Thymus (tissue), 11 donors: Measurements from ENCODE around the gene UBE2V1. TPM values are rescaled to one million over a fixed set of nuclear protein-coding genes. Genes with fewer than 3 reads are reported as not detected.

Experiments used
- DNase-seq, 9 donors: peaks; one replicate each; pipeline ENCODE4 v3.0.0-alpha.2; 2013; ENCODE audit warnings: low spot score in 9 of 9, low read depth in 6 of 9, missing footprints in 1 of 9
- H3K27ac ChIP-seq, 2 donors: one replicate each; pipeline ENCODE4 v1.5.1; 2013; ENCODE audit warnings: control low read depth in 1 of 2, low read depth in 1 of 2, low read length in 1 of 2, mild to moderate bottlenecking in 1 of 2, moderate library complexity in 1 of 2
- H3K27me3 ChIP-seq, 2 donors: one replicate each; pipeline ENCODE4 v1.5.1; 2013; ENCODE audit warnings: low read length in 1 of 2; ENCODE audit not compliant: control insufficient read depth in 2 of 2, insufficient read depth in 1 of 2
- H3K36me3 ChIP-seq, 2 donors: one replicate each; pipeline ENCODE4 v1.5.1; 2013; ENCODE audit warnings: low read length in 1 of 2, mild to moderate bottlenecking in 1 of 2, moderate library complexity in 1 of 2; ENCODE audit not compliant: control insufficient read depth in 2 of 2, insufficient read depth in 2 of 2
- H3K4me1 ChIP-seq, 2 donors: one replicate each; pipeline ENCODE4 v1.5.1; 2013; ENCODE audit warnings: low read length in 2 of 2; ENCODE audit not compliant: control insufficient read depth in 2 of 2, insufficient read depth in 2 of 2
- H3K4me3 ChIP-seq, 2 donors: one replicate each; pipeline ENCODE4 v1.5.1; 2013; ENCODE audit warnings: low read length in 2 of 2, control low read depth in 1 of 2, mild to moderate bottlenecking in 1 of 2
- H3K9me3 ChIP-seq, 2 donors: one replicate each; pipeline ENCODE4 v1.5.1; 2013; ENCODE audit warnings: low read length in 1 of 2, mild to moderate bottlenecking in 1 of 2; ENCODE audit not compliant: control insufficient read depth in 2 of 2, insufficient read depth in 1 of 2
- WGBS: extraction: QIAGEN DNeasy Blood & Tissue Kit; methylation state at CpG from one replicate; pipeline ENCODE4 v1.1.7; 2013; 5-methylcytosine and 5-hydroxymethylcytosine counted together
- polyA plus RNA-seq: library from polyadenylated mRNA; stranded (reverse); fragments of 200-250 nt; gene quantifications from one replicate; pipeline ENCODE4 v1.2.3, GENCODE V29; 2013
- total RNA-seq: library from RNA; stranded (reverse); fragments of 120-200 nt; gene quantifications from one replicate; pipeline ENCODE4 v1.2.4, GENCODE V29; 2013
- donor health status: healthy.

The UBE2V1 gene
- total and polyA plus RNA-seq, 2 donors = 33.8 to 81.3 TPM

DNA sequence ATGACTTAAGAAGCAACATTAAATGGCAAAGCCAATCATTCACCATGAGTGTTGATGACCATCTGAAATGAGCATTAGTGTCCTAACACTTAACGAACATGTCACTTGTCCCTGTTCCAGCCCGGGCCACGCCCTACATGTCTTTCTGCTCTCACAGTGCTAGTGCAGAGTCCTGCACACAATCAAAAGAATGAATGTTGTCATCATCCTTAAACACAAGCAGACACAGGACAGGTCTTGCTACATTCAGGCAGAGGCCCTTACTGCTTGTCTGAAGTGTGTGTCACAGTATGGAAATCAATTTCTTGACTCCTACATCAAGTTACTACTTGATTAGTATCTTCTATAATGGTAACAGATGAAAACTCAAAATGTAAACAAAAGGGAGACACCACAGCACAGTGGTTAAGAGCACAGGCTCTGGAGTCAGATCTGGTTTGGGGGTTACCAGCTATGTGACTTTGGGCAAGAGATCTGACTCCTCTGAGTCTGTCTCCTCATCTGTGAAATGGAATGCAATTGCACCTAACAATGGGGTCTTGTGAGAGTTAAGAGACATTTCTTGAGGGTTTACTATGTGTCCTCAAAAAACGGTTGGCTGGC lies 17.4 kb downstream of the UBE2V1 start:
- no peak for DNase-seq
- Histone ChIP-seq H3K9me3 (no peaks in the 10 kb centered on the region), H3K27me3 (no peaks in the 10 kb centered on the region), H3K4me3 (no peak overlapping the region), H3K4me1 (no peaks in the 10 kb centered on the region), H3K27ac (no peak overlapping the region), H3K36me3 (peaks cover 25 to 58% of the 10 kb centered on the region in 2 donors)
- WGBS = 96% methylated on average over 4 of the region's 4 CpGs

DNA sequence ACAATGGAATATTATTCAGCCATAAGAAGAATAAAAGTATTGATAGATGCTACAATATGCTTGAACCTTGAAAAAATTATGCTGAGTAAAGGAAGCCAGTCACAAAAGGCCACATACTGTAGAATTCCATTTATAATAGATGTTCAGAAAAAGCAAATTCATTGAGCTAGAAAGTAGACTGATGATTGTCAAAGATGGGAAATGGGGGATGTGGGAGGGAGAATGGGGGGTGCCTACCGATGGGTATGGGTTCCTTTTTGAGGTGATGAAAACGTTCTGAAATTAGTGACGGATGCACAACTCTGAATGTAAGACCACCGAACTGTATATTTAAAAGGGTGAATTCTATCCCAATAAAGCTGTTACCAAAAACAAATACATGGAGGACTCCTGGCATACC lies 18.4 kb downstream of the UBE2V1 start:
- DNase-seq = no peak
- Histone ChIP-seq H3K27me3 (no peaks in the 10 kb centered on the region), H3K9me3 (no peaks in the 10 kb centered on the region), H3K4me3 (no peak overlapping the region), H3K36me3 (peaks cover 27 to 59% of the 10 kb centered on the region in 2 donors), H3K27ac (no peak overlapping the region), H3K4me1 (no peaks in the 10 kb centered on the region)
- 98% methylated on average over 4 of the region's 4 CpGs for WGBS

DNA sequence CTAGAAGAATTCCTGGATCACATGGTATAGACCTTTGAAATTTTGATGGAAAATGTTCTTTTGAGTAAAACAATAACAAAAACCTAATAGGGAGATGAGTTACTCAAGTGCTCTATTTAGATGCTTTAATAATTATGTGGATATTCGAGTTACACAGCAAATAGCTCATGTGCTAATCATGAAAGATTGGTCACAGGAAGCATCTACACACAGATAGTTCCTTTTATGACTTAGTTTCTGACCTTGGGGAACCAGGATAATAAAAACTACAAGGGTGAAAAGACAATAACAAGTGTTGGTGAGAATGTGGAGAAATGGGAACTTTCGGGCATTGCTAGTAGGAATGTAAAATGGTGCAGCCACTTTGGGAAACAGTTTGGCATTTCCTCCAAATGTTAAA lies 19.7 kb downstream of the UBE2V1 start:
- Histone ChIP-seq H3K27me3 (no peaks in the 10 kb centered on the region), H3K4me3 (no peak overlapping the region), H3K4me1 (no peaks in the 10 kb centered on the region), H3K36me3 (peaks cover 31 to 52% of the 10 kb centered on the region in 2 donors), H3K9me3 (no peaks in the 10 kb centered on the region), H3K27ac (no peak overlapping the region)
- 99% methylated on average over 2 of the region's 2 CpGs for WGBS
- no peak for DNase-seq

DNA sequence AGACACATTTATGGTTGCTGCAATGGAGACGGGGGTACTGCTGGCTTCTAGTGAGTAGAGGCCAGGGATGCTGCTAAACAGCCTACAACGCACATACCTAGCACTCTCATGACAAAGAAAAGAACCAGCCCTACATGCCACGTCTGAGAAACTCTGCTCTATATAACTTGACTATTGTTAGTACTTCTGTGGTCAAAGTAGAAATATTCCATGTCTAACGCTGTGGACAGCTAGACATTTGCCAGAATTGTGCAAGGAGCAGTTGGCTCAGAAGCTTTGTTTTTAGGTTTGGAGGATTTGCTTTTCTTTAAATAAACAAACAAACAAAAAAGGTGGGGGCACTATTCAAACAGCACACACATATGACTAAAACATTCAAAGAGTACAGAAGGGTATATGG lies 20.5 kb downstream of the UBE2V1 start:
- no peaks in the 10 kb centered on the region for H3K4me1 ChIP-seq
- DNase-seq = no peak
- H3K9me3 ChIP-seq = no peaks in the 10 kb centered on the region
- H3K27ac ChIP-seq = no peak overlapping the region
- WGBS = 96% methylated on average over 4 of the region's 4 CpGs
- H3K4me3 ChIP-seq = no peak overlapping the region
- H3K36me3 ChIP-seq = peaks cover 30 to 49% of the 10 kb centered on the region in 2 donors
- no peaks in the 10 kb centered on the region for H3K27me3 ChIP-seq

DNA sequence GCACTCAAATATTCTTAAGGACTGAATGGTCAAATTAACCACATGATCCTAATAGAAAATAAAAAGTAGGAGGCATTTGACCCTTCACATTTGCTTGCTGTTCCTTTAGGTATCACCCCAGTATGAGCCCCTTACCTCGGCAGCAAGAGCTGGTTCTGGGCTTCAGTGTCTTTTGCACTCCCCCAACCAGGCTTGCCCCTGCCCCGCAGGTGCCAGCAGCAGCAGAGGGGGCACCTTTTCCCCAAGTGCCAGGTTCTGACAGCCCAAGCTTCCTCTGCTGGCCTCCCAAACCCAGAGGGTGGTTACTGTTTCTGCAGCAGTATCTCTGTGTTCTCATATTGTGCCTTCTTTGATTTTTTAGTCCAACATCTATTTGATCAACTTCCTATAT lies 23.2 kb downstream of the UBE2V1 start:
- no peaks in the 10 kb centered on the region for H3K9me3 ChIP-seq
- H3K27me3 ChIP-seq = no peaks in the 10 kb centered on the region
- no peak overlapping the region for H3K4me3 ChIP-seq
- no peak for DNase-seq
- no peak overlapping the region for H3K27ac ChIP-seq
- peaks cover 21 to 29% of the 10 kb centered on the region in 2 donors for H3K36me3 ChIP-seq
- 89% methylated on average over 2 of the region's 2 CpGs for WGBS
- peaks cover 0 to 7% of the 10 kb centered on the region in 2 donors for H3K4me1 ChIP-seq

DNA sequence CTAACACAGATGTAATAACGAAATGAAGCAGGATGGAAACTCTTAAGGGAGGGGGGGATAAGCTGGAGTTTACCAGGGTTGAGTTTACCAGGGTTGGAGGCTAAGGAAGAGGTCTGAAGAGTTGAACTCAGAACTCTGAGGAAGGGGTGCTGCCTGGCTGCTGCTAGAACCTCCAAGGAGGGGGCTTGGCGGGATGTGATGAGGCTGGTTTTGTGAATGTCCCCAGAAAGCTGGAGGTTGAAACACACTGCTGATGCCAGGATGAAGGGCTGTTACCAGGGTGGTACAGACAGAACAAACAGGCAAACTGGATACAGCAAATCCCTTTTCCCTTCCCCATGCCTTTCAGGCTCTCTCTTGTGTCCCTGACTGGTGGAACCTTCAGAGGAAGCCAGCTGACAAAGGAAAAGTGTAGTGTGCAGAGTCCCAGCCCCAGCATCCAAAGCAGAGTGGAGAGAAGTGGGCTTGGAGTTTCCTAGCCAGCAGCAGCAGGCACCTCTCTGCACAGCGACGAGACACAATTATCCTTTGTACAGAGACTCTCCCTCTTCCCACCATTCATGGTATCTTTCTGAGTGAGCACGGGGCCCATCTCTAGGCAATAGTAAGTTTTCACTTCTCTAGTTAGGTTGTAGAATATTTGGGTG lies 23.7 kb downstream of the UBE2V1 start:
- Histone ChIP-seq H3K27me3 (no peaks in the 10 kb centered on the region), H3K36me3 (peaks cover 21 to 25% of the 10 kb centered on the region in 2 donors), H3K9me3 (no peaks in the 10 kb centered on the region), H3K27ac (no peak overlapping the region), H3K4me3 (no peak overlapping the region), H3K4me1 (peaks cover 0 to 7% of the 10 kb centered on the region in 2 donors)
- 97% methylated on average over 5 of the region's 5 CpGs for WGBS
- DNase-seq = no peak

DNA sequence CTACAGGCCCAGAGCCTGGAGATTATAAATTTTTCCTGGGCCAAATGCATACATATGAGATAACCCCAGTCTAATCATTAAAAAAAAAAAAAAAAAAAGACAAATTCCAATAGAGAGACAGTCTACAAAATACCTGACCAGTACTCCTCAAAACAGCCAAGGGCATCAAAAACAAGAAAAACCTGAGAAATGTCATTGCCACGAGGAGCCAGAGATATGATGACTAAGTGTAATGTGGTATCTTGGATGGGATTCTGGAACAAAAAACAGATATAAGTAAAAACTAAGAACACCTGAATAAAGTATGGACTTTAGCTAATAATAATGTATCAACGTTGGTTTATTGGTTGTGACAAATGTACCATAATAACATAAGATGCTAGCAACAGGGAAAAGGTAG lies 24.9 kb downstream of the UBE2V1 start:
- Histone ChIP-seq H3K27me3 (no peaks in the 10 kb centered on the region), H3K36me3 (peaks cover 29 to 30% of the 10 kb centered on the region in 2 donors), H3K27ac (no peak overlapping the region), H3K4me1 (peaks cover 0 to 7% of the 10 kb centered on the region in 2 donors), H3K9me3 (no peaks in the 10 kb centered on the region), H3K4me3 (no peak overlapping the region)
- DNase-seq = no peak
- WGBS = 89% methylated on average over 2 of the region's 2 CpGs

DNA sequence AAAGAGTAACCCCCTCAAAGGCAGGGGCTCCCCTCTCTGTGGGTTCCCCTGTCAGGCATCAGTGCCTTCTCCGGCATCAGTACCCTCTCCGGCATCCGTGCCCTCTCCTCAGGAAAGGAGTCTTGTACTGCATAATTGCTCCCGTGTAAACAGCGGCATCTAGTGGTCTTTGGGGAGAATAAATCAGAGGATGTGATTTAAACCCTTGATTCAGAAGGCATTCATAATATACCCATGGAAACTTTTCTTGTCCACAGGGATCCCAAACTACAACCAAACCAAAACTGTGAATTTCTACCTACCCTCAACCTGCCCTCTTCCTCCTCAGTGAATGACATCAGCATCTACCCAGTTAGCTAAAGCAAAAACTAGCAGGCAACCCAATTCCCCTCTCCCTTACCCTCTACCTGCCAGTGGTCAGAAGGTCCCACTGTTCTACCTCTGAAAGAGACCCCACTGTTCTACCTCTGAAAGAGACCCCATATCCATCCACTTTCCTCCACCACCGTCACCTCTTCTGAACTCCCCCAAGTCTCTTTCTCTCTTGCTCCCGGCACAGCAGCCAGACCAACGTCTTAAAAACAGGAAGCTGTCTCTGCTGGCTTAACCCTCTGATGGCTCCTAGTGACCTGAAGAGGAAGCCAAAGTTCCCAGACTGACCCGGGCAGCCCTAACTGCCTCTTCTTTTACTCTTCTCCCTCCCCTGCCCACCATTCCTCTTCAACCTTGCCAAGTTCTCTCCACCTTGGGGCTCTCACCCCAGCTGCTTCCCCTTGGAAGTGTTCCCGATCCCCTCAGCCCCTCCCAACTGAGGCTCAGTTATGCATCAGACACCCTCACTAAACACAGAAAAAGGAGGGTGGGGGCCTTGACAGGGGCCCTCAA lies 27.2 kb downstream of the UBE2V1 start:
- DNase-seq = peak in 7 of 9 donors; percentile 29 to 72 (median 50)
- peaks cover 28 to 30% of the 10 kb centered on the region in 2 donors for H3K36me3 ChIP-seq

DNA sequence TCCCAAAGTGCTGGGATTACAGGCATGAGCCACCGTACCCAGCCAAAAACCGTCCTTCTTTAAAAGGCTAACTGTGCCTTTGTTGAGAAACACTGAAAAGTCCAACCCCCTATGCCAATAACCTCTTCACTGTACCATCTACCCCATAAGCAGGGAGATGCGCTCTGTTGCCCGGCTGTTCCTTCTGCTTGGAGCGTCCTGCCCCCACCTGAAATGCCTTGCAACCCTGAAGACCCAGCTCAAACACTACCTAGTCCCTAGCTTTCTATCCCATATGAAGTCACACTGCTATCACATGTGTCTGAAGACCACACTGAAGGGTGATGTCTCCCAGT lies 27.8 kb downstream of the UBE2V1 start:
- Histone ChIP-seq H3K4me3 (no peak overlapping the region), H3K36me3 (peaks cover 28 to 30% of the 10 kb centered on the region in 2 donors)
- WGBS = 90% methylated on average over 5 of the region's 5 CpGs

More for the DNA sequence above, 27.2 kb downstream of the UBE2V1 start:
- H3K4me3 ChIP-seq = no peak overlapping the region
- no peaks in the 10 kb centered on the region for H3K27me3 ChIP-seq
- WGBS = 10% methylated on average over 10 of the region's 10 CpGs
- H3K27ac ChIP-seq = no peak overlapping the region
- peaks cover 0 to 7% of the 10 kb centered on the region in 2 donors for H3K4me1 ChIP-seq
- H3K9me3 ChIP-seq = no peaks in the 10 kb centered on the region

More for the DNA sequence above, 27.8 kb downstream of the UBE2V1 start:
- Histone ChIP-seq H3K4me1 (peaks cover 0 to 7% of the 10 kb centered on the region in 2 donors), H3K27ac (no peak overlapping the region), H3K9me3 (no peaks in the 10 kb centered on the region), H3K27me3 (no peaks in the 10 kb centered on the region)
- DNase-seq = no peak
